ENCODE data around the gene SOWAHB. TPM values are rescaled to one million over a fixed set of nuclear protein-coding genes. Genes with fewer than 3 reads are reported as not detected.
A peak's percentile ranks its signal among the peaks of the same experiment; 100 is the strongest.

Gene SOWAHB, protein sequence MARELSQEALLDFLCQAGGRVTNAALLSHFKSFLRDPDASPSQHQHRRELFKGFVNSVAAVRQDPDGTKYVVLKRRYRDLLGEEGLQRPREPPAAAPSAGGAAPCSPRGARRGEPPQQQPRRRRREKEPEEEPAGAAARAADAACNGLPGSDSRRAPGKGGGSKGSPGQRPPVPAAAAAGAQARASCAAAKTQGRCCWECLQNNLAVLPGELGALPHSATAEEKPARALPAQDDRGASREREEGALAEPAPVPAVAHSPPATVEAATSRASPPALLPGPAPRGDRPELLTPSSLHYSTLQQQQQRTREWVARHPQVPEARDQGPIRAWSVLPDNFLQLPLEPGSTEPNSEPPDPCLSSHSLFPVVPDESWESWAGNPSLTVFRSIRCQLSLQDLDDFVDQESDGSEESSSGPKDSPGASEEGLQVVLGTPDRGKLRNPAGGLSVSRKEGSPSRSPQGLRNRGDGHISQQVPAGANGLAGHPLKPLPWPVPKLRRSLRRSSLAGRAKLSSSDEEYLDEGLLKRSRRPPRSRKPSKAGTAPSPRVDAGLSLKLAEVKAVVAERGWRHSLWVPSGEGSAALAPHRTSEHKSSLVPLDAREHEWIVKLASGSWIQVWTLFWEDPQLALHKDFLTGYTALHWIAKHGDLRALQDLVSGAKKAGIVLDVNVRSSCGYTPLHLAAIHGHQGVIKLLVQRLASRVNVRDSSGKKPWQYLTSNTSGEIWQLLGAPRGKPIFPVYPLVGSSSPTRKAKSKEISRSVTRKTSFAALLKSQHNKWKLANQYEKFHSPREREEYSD
- polyA plus RNA-seq (2013) = 0.01 TPM

DNA sequence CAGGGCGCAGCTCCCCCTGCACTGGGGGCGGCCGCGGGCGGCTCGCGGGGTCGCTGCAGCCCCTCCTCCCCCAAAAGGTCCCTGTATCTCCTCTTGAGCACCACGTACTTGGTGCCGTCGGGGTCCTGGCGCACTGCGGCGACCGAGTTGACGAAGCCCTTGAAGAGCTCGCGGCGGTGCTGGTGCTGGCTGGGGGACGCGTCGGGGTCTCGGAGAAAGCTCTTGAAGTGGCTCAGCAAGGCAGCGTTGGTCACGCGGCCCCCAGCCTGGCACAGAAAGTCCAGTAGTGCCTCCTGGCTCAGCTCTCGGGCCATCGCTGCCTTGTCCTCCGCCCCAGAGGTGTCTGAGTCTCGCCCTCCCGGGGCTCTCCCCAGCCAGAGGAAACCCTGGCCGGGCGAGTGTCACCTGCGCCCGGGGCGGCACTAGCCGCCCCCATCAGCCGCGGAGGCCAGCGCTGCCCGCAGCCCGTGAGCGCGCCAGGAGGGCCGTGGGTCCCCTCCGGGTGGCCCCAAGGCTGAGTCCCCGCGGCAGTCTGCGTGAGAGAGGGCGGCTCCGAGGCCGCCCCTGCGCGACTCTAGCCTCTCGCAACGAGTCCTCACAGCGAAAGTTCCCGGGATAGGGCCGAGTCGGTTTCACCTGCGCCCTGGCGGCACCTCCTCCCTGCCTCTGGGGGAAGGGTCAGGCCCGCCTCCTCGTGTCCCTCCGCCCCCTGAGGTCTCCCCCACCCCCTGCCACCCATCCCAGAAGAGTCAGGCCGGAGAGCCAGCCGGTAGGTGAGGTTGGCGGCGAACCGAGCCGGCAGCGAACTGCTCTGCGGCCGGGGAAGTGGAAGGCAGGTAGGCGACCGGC lies at the start of gene SOWAHB:
SOWAHB (minus strand) TSS at position 609 of the 849 bp plus-strand sequence; CDS start at position 314, 295 bp downstream.
- no peaks in the 10 kb centered on the region for H3K36me3 ChIP-seq (ENCODE audit: control insufficient read depth in 4 of 4, insufficient read depth in 4 of 4, low read length in 3 of 4)
- DNase-seq = peak in 2 of 3 donors; percentile 43 to 53
- ChIA-PET CTCF (interaction anchor here (0.8 kb wide), 1 partner anchor 147 kb away, joined by 3 read pairs; no protein-coding TSS in a partner anchor), POLR2A (interaction anchor here (0.7 kb wide), 1 partner anchor 557 kb away, joined by 3 read pairs; no protein-coding TSS in a partner anchor)
- H3K4me1 ChIP-seq (ENCODE audit: control extremely low read depth in 1 of 4, control insufficient read depth in 4 of 4, insufficient read depth in 4 of 4, low read length in 3 of 4) = peaks cover 0 to 18% (median 15%) of the 10 kb centered on the region in 4 experiments
- H3K9me3 ChIP-seq (ENCODE audit: control extremely low read depth in 1 of 5, control insufficient read depth in 4 of 5, insufficient read depth in 2 of 5, low read depth in 1 of 5, low read length in 4 of 5) = peaks cover 0 to 7% (median 0%) of the 10 kb centered on the region in 5 experiments
- H3K4me3 ChIP-seq (ENCODE audit: control insufficient read depth in 1 of 7, extremely low read depth in 1 of 7, insufficient read depth in 4 of 7, low read depth in 2 of 7, low read length in 6 of 7) = peak within 1 kb of the TSS; percentile 35 to 73 (median 63)
- WGBS (ENCODE audit: insufficient coverage) = under 1% methylated on average over 60 of the region's 76 CpGs
- H3K27ac ChIP-seq (ENCODE audit: insufficient read depth in 1 of 2, low read depth in 1 of 2, low read length in 2 of 2, poor library complexity in 1 of 2, severe bottlenecking in 2 of 2) = no peak within 1 kb of the TSS
- peaks cover 19 to 70% (median 42%) of the 10 kb centered on the region in 5 experiments for H3K27me3 ChIP-seq (replicated peaks in 2 of 5; ENCODE audit: control insufficient read depth in 4 of 5, insufficient read depth in 5 of 5, low read length in 4 of 5)

DNA sequence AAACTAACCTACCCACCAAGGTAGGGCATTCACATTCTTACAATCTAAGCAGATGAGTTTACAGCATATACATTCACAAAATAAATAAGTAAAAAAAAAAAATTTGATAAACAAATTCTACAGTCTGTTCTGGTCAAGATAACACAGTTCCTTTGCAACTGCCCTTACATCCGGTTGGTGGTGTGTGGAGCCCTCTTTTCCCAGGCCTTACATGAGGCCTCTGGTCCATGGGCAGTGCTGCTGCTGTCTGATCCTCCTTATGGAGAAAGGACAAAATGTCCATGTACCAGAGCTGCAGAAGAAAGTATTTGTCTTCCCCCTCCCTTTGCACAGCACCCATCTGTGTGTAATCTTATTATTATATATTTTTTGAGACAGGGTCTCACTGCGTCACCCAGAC lies 49.4 kb upstream of the SOWAHB start:
- Histone ChIP-seq H3K36me3 (ENCODE audit: control insufficient read depth in 4 of 4, insufficient read depth in 4 of 4, low read length in 3 of 4) (peaks cover 0 to 7% (median 6%) of the 10 kb centered on the region in 4 experiments), H3K4me1 (ENCODE audit: control extremely low read depth in 1 of 4, control insufficient read depth in 4 of 4, insufficient read depth in 4 of 4, low read length in 3 of 4) (peaks cover 16 to 42% (median 30%) of the 10 kb centered on the region in 4 experiments), H3K4me3 (ENCODE audit: control insufficient read depth in 1 of 7, extremely low read depth in 1 of 7, insufficient read depth in 4 of 7, low read depth in 2 of 7, low read length in 6 of 7) (no peak overlapping the region), H3K27me3 (replicated peaks in 2 of 5; ENCODE audit: control insufficient read depth in 4 of 5, insufficient read depth in 5 of 5, low read length in 4 of 5) (no peaks in the 10 kb centered on the region), H3K9me3 (ENCODE audit: control extremely low read depth in 1 of 5, control insufficient read depth in 4 of 5, insufficient read depth in 2 of 5, low read depth in 1 of 5, low read length in 4 of 5) (no peaks in the 10 kb centered on the region), H3K27ac (ENCODE audit: insufficient read depth in 1 of 2, low read depth in 1 of 2, low read length in 2 of 2, poor library complexity in 1 of 2, severe bottlenecking in 2 of 2) (no peak overlapping the region)
- CTCF ChIA-PET = interaction anchor here (1.5 kb wide), 1 partner anchor 98 kb away, joined by 5 read pairs; no protein-coding TSS in a partner anchor
- 75% methylated on average over 1 of the region's 2 CpGs for WGBS (ENCODE audit: insufficient coverage)
- POLR2A ChIA-PET = interaction anchor here (0.6 kb wide), 2 partner anchors 128 to 661 kb away, joined by 4 read pairs; partner anchors contain the start of gene CCNI
- peak in 2 of 3 donors; percentile 10 to 27 for DNase-seq

DNA sequence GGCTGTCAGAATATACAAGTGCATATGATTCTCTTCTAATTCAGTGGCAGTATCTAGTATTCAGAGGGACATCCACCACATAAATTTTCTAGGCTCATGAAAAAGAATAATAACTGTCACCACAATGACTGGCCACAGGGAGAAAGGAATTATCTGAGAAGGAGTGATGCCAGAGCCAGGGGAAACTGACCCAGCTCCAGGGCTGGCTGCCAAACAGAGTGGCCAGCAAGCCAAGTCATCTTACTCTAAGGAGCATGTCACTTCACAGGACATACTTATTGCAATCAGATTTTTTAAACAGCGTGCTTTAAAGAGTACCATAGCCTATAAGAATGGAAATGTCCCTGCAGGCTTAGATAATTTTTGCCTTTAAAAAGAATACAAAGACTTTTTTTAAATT lies 45.8 kb upstream of the SOWAHB start:
- Histone ChIP-seq H3K4me1 (ENCODE audit: control extremely low read depth in 1 of 4, control insufficient read depth in 4 of 4, insufficient read depth in 4 of 4, low read length in 3 of 4) (peaks cover 6 to 18% (median 11%) of the 10 kb centered on the region in 4 experiments), H3K27me3 (replicated peaks in 2 of 5; ENCODE audit: control insufficient read depth in 4 of 5, insufficient read depth in 5 of 5, low read length in 4 of 5) (no peaks in the 10 kb centered on the region), H3K4me3 (ENCODE audit: control insufficient read depth in 1 of 7, extremely low read depth in 1 of 7, insufficient read depth in 4 of 7, low read depth in 2 of 7, low read length in 6 of 7) (no peak overlapping the region), H3K9me3 (ENCODE audit: control extremely low read depth in 1 of 5, control insufficient read depth in 4 of 5, insufficient read depth in 2 of 5, low read depth in 1 of 5, low read length in 4 of 5) (peaks cover 0 to 3% (median 0%) of the 10 kb centered on the region in 5 experiments), H3K27ac (ENCODE audit: insufficient read depth in 1 of 2, low read depth in 1 of 2, low read length in 2 of 2, poor library complexity in 1 of 2, severe bottlenecking in 2 of 2) (no peak overlapping the region), H3K36me3 (ENCODE audit: control insufficient read depth in 4 of 4, insufficient read depth in 4 of 4, low read length in 3 of 4) (peaks cover 0 to 15% (median 6%) of the 10 kb centered on the region in 4 experiments)
- ChIA-PET CTCF (no interaction called here), POLR2A (no interaction called here)
- no peak for DNase-seq
- no CpG with 5 or more reads among the region's 1 CpG for WGBS (ENCODE audit: insufficient coverage)

DNA sequence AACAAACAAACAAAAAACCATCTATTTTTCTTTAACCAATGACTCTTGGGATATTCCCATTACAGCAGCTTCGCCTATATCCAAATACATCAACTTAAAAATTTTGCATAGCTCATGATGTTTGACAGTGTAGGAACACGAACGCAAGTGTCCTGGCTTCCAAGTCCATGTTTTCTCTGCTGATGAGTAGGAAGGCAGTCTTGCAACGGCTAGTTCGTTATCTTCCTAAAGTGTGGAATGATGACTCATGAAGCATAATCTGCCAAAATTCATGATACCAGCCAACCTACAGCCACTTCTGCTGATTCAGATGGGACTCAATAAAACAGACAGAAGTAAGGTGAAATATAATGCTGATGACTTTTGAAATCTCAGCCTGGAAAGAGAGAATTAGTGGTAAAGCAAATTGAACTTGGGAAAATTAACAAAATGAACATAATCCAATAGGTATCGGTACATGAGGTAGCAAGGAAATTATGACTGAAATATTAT lies 45.2 kb upstream of the SOWAHB start:
- Histone ChIP-seq H3K36me3 (ENCODE audit: control insufficient read depth in 4 of 4, insufficient read depth in 4 of 4, low read length in 3 of 4) (peaks cover 0 to 15% (median 6%) of the 10 kb centered on the region in 4 experiments), H3K27me3 (replicated peaks in 2 of 5; ENCODE audit: control insufficient read depth in 4 of 5, insufficient read depth in 5 of 5, low read length in 4 of 5) (no peaks in the 10 kb centered on the region), H3K27ac (ENCODE audit: insufficient read depth in 1 of 2, low read depth in 1 of 2, low read length in 2 of 2, poor library complexity in 1 of 2, severe bottlenecking in 2 of 2) (no peak overlapping the region), H3K9me3 (ENCODE audit: control extremely low read depth in 1 of 5, control insufficient read depth in 4 of 5, insufficient read depth in 2 of 5, low read depth in 1 of 5, low read length in 4 of 5) (peaks cover 0 to 3% (median 0%) of the 10 kb centered on the region in 5 experiments), H3K4me3 (ENCODE audit: control insufficient read depth in 1 of 7, extremely low read depth in 1 of 7, insufficient read depth in 4 of 7, low read depth in 2 of 7, low read length in 6 of 7) (no peak overlapping the region), H3K4me1 (ENCODE audit: control extremely low read depth in 1 of 4, control insufficient read depth in 4 of 4, insufficient read depth in 4 of 4, low read length in 3 of 4) (peaks cover 5 to 12% (median 6%) of the 10 kb centered on the region in 4 experiments)
- 82% methylated on average over 4 of the region's 6 CpGs for WGBS (ENCODE audit: insufficient coverage)
- ChIA-PET CTCF (interaction anchor here (1.1 kb wide), 1 partner anchor 21 kb away, joined by 3 read pairs; no protein-coding TSS in a partner anchor), POLR2A (no interaction called here)
- DNase-seq = no peak

DNA sequence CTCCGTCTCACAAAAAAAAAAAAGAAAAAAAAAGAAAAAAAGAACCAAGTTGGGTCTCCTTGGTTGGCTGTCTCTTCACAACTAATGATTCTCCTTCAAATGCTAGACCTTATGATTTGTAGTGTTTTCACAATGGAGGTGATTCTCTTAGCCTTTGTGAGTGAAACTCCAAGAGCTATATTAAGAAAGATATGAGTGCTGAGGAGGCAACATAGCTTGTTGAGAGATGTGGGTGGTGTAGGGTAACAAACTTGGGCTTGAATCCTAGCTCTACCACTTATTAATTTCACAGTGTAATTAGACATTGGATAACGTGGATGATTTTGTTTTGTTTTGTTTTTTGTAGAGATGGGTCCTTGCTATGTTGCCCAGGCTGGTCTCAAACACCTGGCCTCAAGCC lies 41.2 kb upstream of the SOWAHB start:
- Histone ChIP-seq H3K27ac (ENCODE audit: insufficient read depth in 1 of 2, low read depth in 1 of 2, low read length in 2 of 2, poor library complexity in 1 of 2, severe bottlenecking in 2 of 2) (no peak overlapping the region), H3K4me1 (ENCODE audit: control extremely low read depth in 1 of 4, control insufficient read depth in 4 of 4, insufficient read depth in 4 of 4, low read length in 3 of 4) (no peaks in the 10 kb centered on the region), H3K27me3 (replicated peaks in 2 of 5; ENCODE audit: control insufficient read depth in 4 of 5, insufficient read depth in 5 of 5, low read length in 4 of 5) (no peaks in the 10 kb centered on the region), H3K4me3 (ENCODE audit: control insufficient read depth in 1 of 7, extremely low read depth in 1 of 7, insufficient read depth in 4 of 7, low read depth in 2 of 7, low read length in 6 of 7) (no peak overlapping the region), H3K36me3 (ENCODE audit: control insufficient read depth in 4 of 4, insufficient read depth in 4 of 4, low read length in 3 of 4) (peaks cover 0 to 15% (median 3%) of the 10 kb centered on the region in 4 experiments), H3K9me3 (ENCODE audit: control extremely low read depth in 1 of 5, control insufficient read depth in 4 of 5, insufficient read depth in 2 of 5, low read depth in 1 of 5, low read length in 4 of 5) (peaks cover 0 to 6% (median 0%) of the 10 kb centered on the region in 5 experiments)
- DNase-seq = no peak
- POLR2A ChIA-PET = no interaction called here
- CTCF ChIA-PET = no interaction called here
- 71% methylated on average over 1 of the region's 2 CpGs for WGBS (ENCODE audit: insufficient coverage)

- 90% methylated on average over 2 of the region's 7 CpGs for WGBS (ENCODE audit: insufficient coverage)
- Histone ChIP-seq H3K27ac (ENCODE audit: insufficient read depth in 1 of 2, low read depth in 1 of 2, low read length in 2 of 2, poor library complexity in 1 of 2, severe bottlenecking in 2 of 2) (no peak overlapping the region), H3K9me3 (ENCODE audit: control extremely low read depth in 1 of 5, control insufficient read depth in 4 of 5, insufficient read depth in 2 of 5, low read depth in 1 of 5, low read length in 4 of 5) (peaks cover 0 to 3% (median 0%) of the 10 kb centered on the region in 5 experiments), H3K27me3 (replicated peaks in 2 of 5; ENCODE audit: control insufficient read depth in 4 of 5, insufficient read depth in 5 of 5, low read length in 4 of 5) (no peaks in the 10 kb centered on the region), H3K4me3 (ENCODE audit: control insufficient read depth in 1 of 7, extremely low read depth in 1 of 7, insufficient read depth in 4 of 7, low read depth in 2 of 7, low read length in 6 of 7) (no peak overlapping the region), H3K36me3 (ENCODE audit: control insufficient read depth in 4 of 4, insufficient read depth in 4 of 4, low read length in 3 of 4) (no peaks in the 10 kb centered on the region), H3K4me1 (ENCODE audit: control extremely low read depth in 1 of 4, control insufficient read depth in 4 of 4, insufficient read depth in 4 of 4, low read length in 3 of 4) (no peaks in the 10 kb centered on the region)
- CTCF ChIA-PET = no interaction called here
- no peak for DNase-seq
- POLR2A ChIA-PET = no interaction called here
Observed at GRCh38 chr4:76931576-76932276, 33.8 kb upstream of the SOWAHB start.
